ENCODE data around the gene CACFD1. TPM values are rescaled to one million over a fixed set of nuclear protein-coding genes. Genes with fewer than 3 reads are reported as not detected.

Gene CACFD1
- total and polyA plus RNA-seq, 9 of the 15 experiments (the other 6 are each of a cell fraction or from before 2014, with no cell fraction given): 0.11 to 1.4 (median 1.1) TPM; not detected in 2

- CTCF ChIA-PET (ENCODE audit: low intra/inter-chr PET ratio): no interaction called here
- BruUV-seq (replicated peaks): no TSS peak
- TF ChIP-seq POLR2AphosphoS5 (IDR thresholded peaks at IDR 0.05; ENCODE audit: control insufficient read depth, insufficient read depth, low read depth, low read length): no peak
- TF ChIP-seq E4F1 (CRISPR knock-in tag; IDR thresholded peaks at IDR 0.05; ENCODE audit: borderline replicate concordance): no peak
- no peak for TF ChIP-seq MBD1 (CRISPR knock-in tag; IDR thresholded peaks at IDR 0.05)
- no peak for TF ChIP-seq MXI1 (IDR thresholded peaks at IDR 0.05; ENCODE audit: low read depth, low read length)
- no peak for TF ChIP-seq GTF2E2 (tag; IDR thresholded peaks at IDR 0.05)
- TF ChIP-seq ZNF668 (CRISPR knock-in tag; IDR thresholded peaks at IDR 0.05): no peak
- TF ChIP-seq NFXL1 (CRISPR knock-in tag; IDR thresholded peaks at IDR 0.05): no peak
- TF ChIP-seq CTBP1 (IDR thresholded peaks at IDR 0.05; ENCODE audit: borderline replicate concordance): no peak
- TF ChIP-seq ZNF384 (IDR thresholded peaks at IDR 0.05; ENCODE audit: low read depth, low read length): no peak
- TF ChIP-seq ZNF518B (CRISPR knock-in tag; IDR thresholded peaks at IDR 0.05): no peak
- no peak for TF ChIP-seq PHTF2 (CRISPR knock-in tag; IDR thresholded peaks at IDR 0.05)
- no peak for TF ChIP-seq HDGF (IDR thresholded peaks at IDR 0.05)
- no peak for TF ChIP-seq ZKSCAN8 (CRISPR knock-in tag; IDR thresholded peaks at IDR 0.05)
- no peak for TF ChIP-seq ZNF695 (CRISPR knock-in tag; IDR thresholded peaks at IDR 0.05)
These were observed 10.7 kb downstream of the CACFD1 start for GRCh38 chr9:133470427-133470924.

More at GRCh38 chr9:133470427-133470924, 10.7 kb downstream of the CACFD1 start:
- intact Hi-C loops (cut with micrococcal nuclease): no loop called here
- Histone ChIP-seq H3K79me2 (ENCODE audit: control insufficient read depth, insufficient read depth, low read length) (no peaks in the 10 kb centered on the region), H3K4me3 (no peak overlapping the region), H3K9me1 (ENCODE audit: control insufficient read depth, insufficient read depth, low read length) (no peaks in the 10 kb centered on the region), H2AFZ (ENCODE audit: low read depth, low read length) (no peak overlapping the region), H3K27me3 (ENCODE audit: control insufficient read depth in 2 of 2, insufficient read depth in 2 of 2, low read length in 2 of 2) (peaks cover 4 to 58% of the 10 kb centered on the region in 2 experiments; a peak in 4 of 5 replicates), H3K9me3 (replicated peaks; ENCODE audit: control insufficient read depth, insufficient read depth, low read depth, low read length) (no peaks in the 10 kb centered on the region), H3K27ac (ENCODE audit: extremely low read depth, low read depth, low read length) (no peak overlapping the region), H3K4me2 (ENCODE audit: insufficient read depth, low read length) (no peak overlapping the region), H3K4me1 (replicated peaks in 1 of 2; ENCODE audit: control insufficient read depth in 2 of 2, insufficient read depth in 2 of 2, low read length in 2 of 2) (peaks cover 0 to 43% of the 10 kb centered on the region in 2 experiments; a peak in 2 of 5 replicates), H4K20me1 (replicated peaks; ENCODE audit: control insufficient read depth, insufficient read depth, low read length) (peaks cover 2% of the 10 kb centered on the region; the same call in 1 of the 2 replicates), H3K9ac (ENCODE audit: insufficient read depth in 1 of 2, low read depth in 2 of 2, low read length in 2 of 2) (0 out of 4 replicates have a peak overlapping the region, but pooled peaks of 1 of the 2 experiments have one; percentile 60), H3K36me3 (ENCODE audit: control insufficient read depth, insufficient read depth, low read length) (no peaks in the 10 kb centered on the region)
- POLR2A ChIA-PET: no interaction called here
- DNase-seq (ENCODE audit: extremely low read depth in 1 of 4, low spot score in 3 of 4) (no peak), ATAC-seq (peak; percentile 54), FAIRE-seq (no peak)
- whole genome bisulfite sequencing (ENCODE audit: insufficient coverage, low coverage, missing lambda C conversion rate): 17% methylated on average over 16 of the region's 16 CpGs
- in situ Hi-C loops (cut with MboI): no loop called here
